ENCODE measurements around the gene CHCHD6.

The CHCHD6 gene

DNA sequence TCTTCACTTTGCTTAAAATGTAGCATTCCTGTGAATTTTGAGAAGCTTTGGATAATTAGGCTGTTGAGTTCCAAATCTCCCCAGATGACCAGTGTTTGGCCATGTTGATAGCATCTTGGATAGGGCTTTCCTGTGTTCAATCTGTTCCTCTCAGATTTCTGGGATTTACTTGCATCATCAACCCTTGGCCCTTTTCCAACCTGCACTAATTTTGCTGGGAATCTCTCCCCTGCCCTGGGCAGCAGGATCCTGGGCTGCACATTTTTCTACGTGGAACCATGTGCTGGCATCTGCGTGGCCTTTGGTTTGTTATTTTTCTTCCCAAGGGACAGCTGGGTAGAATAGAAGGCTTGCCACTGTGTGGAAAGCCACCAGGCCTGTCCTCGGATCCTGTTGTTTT is 203.5 kb downstream of the CHCHD6 start:
- DNase-seq = no peak

DNA sequence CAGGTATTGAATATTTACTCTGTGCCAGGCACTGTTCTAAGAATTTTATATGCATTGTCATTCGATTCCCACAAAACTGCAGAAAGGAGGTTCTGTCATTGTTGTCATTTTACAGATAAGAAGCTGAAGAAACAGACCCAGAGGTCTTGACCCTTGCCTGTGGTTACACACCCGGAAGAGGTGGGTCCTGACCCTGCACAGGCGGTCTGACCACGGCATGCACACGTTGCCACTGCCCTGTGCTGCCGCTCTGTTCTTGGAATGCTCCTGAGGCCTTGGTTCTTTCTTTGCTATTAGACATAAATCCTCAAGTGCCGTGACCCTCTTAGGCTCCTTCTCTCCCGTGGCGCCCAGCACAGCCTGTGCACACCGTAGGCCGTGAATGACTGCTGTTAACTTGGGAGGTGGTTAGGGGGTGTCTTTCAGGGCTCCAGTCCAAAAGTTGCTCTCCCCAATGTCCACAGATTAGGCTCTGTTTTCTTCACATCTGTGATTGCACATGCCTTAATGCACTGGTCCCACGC is 204.8 kb downstream of the CHCHD6 start:
- no peak for DNase-seq

DNA sequence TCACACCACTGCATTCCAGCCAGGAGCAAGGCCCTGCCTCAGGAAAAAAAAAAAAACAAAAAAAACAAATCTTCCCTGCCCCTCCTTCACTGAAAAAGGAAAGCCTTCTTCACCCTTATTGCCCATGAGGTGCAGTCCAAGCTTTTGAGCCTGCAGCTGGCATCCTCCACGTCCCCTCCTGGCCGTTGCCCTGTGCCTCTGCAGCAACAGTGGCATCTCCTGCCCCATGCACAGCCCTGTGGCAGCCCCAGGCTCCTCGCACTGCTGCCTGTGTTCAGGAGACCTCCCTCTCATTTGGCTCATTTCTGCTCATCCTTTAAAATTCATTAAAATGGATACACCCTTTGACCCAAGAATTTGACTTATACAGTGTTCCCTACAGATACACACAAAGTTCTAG is 206.2 kb downstream of the CHCHD6 start:
- no peak for DNase-seq

DNA sequence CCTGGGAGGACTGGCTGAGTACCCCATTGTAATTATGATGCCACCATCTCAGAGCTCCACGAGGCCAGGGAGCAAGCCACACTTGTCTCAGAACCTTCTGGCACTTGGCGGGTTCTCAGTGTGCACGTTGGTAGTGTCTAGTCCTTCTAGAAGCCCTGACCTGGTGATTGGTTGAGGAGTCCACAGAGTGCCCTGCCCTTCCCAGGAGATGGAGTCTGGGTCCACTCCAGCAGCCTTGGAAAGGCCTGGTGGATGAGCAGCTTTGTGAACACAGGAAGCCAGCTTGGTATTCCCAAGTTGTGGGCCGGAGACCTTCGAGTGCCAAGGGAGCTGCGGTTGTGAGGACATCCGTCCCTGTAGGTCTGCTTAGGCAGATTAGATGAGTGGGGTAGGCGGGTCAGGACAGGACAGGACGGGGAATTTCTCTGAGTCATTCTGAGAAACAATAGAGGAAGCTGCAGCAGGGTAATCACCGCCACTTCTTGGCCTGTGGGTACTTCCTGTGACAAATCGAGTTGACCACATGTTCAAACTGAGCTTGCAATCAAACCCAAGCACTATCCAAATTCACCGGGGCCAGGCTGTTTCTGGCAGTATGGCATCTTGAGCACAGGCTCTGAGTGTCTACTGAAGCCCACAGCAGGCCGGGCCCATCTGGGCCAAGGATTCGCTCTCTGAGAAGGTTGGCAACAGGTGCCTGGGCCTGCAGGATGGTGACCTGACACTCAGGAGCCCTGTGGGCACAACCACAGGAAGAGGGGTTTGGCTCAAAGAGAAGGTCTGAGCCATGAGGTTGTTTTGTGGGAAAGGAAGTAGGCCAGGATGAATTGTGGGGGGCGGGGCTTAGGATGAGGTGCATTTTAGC is 207.4 kb downstream of the CHCHD6 start:
- DNase-seq = no peak

DNA sequence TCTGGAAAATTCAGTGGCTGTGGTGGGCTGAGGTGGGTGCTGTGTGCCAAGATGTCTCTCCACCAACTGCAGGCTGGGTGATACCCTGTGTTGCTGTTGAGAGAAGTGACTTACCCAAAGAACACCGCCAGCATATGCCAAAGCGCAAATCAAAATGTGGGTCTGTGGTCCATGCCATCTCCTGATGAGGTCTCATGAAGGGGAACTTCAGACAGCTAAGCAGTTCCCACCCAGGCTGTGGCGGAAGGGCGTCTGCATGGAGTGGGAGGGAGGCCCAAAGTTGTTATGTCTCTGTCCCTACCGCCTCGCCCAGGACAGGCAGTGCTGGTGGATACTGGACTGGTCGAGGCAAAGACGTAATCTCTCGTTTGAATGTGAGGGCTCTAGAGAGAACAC is 208.0 kb downstream of the CHCHD6 start:
- DNase-seq = no peak

DNA sequence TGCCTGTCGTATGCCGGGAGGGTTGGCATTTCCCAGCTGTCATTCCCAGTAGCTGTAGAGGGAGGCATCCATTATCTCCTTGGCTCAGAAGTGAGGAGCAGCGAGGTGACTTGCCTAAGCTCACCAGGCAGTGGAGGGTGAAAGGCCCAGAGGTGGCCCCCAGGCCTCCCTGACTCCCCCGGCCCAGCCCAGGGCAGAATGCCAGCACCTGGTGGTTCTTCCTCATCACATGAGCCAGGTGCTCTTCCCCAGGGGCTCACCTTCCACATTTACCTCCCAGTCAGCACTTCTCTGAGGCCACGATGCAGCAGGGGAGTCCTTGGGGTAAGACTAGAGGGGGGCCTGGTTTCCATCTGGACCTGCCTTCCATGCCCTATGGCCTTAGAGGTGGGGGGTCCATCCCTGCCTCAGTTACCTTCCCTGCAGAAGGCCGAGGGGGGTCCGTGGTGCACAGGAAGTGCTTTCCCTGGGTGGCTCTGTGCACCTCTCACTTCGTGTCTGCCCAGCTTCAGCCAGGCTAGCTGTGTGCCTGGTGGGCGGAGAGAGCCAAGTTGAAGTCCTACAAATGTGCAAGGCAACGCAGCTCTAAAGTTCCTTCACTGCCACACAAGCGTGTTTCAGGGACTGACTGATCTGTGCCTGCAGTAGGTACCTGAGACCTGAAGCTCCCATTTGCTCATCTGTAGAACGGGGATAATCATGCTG is 208.6 kb downstream of the CHCHD6 start:
- no peak for DNase-seq

DNA sequence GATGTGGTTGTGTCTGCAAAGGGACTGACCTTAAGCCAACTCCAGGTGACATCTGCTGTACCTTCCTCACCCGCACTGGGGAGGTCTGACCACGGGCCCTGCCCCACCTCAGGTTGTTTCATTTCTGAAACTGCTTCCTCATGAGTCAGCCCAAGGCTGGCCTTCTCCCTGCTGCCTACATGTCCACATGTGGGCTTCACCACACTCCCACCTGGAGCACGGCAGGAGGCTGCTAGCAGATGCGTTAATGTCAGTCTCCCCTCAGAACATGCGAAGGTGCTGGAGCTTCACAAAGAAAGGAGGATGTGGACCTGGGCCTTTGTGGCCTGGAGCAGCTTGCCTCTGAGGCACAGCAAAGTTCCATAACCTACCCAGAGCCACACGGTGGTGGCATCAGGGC is 209.5 kb downstream of the CHCHD6 start:
- no peak for DNase-seq

DNA sequence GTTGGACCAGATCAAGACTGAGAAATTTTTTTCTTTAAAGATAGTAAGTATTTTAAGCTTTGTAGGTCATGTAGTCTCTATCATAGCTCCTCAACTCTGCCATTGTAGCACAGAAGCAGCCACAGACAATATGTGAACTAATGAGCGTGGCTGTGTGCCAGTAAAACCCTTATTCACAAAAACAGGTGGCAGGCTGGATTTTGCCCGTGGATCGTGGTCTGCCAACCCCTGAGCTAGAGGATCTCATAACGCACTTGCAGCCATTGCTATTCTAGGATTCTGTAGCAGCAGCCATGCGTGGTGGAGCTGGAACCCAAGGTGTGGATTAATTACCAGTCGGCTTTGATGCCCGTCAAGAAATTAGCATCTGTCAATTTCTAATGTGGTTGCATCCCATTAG is 210.2 kb downstream of the CHCHD6 start:
- peak; percentile 49 for DNase-seq

DNA sequence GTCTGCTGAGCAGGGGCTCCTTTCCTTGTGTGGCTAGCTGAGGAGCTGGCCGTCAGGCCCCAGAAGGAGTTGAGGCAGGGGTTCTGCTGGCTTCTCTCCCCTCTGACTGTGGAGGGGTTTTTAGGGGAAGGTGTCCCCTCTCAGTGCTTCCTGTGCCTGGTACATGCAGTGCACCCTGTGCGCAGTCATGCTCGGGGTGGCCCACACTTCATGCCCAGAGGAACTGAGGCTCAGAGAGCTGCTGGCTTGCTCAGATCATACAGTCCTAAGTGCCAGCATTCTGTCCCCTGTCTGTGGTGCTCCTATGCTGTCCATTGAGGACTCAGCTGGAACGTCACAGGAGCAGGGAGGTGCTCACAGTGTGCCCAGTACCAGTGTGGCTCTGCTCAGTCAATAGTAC is 211.0 kb downstream of the CHCHD6 start:
- DNase-seq = no peak

DNA sequence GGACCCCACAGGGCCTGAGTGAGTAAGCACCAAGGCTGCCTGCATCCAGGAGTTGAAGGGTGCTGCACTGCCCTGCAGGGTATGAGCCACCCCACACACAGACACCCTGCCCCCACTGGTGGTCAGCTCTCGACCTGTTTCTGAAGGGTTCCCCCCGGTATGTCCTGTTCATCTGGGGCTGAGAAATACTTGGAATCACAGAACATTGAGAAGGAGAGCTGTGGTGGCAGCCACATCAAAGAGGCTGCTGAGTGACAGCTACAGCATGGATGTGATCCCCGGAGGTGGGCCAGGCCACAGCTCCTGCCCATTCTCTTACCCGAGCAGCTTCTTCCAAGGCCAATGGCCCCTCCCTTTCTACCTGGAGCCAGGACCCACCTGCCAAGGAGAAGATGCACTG is 212.5 kb downstream of the CHCHD6 start:
- no peak for DNase-seq

DNA sequence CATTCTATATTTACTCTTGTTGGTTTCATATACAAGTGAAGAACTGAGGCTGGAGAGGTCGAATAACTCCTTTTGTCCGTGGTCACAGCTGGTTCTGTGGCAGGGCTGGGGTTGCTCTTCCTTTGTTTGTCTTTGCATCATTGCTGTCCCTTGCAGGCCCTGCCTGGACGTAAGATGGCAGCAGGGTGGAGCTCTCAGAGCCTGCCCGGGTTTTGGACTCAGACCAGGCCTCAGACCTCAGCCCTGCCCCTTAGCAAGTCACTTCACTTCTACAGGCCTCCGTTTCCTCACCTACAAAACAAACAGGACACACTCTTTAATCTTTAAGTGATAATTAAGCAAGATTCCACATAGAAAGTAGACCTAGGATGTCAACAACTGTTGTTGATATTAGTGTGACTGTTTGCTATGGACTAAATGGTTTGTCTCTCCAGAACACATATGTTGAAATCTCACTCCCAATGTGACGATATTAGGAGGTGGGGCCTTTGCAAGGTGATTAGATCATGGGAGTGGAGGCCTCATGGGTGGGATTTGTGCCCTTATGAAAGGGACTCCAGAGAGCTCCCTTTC is 213.3 kb downstream of the CHCHD6 start:
- DNase-seq = peak; percentile 17

DNA sequence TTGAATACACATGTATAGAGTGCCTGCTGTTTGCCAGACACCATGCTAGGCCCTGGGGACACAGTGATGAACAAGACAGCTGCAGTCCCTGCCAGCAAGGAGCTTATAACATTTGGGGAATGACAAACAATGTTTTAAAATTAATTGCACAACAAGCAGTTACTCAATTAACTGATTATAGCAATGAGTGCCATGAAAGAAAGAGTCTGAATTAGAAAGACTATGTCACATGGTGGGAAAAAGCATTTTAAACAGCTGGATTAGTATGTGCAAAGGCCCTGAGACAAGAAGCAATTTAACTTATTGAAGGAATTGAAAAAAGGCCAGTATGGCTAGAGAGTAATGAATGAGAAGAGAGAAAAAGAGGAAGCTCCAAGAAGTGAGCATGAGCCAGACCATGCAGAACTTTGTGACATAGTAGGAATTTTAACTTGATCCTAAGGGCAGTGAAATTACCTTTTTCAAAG is 214.3 kb downstream of the CHCHD6 start:
- no peak for DNase-seq

DNA sequence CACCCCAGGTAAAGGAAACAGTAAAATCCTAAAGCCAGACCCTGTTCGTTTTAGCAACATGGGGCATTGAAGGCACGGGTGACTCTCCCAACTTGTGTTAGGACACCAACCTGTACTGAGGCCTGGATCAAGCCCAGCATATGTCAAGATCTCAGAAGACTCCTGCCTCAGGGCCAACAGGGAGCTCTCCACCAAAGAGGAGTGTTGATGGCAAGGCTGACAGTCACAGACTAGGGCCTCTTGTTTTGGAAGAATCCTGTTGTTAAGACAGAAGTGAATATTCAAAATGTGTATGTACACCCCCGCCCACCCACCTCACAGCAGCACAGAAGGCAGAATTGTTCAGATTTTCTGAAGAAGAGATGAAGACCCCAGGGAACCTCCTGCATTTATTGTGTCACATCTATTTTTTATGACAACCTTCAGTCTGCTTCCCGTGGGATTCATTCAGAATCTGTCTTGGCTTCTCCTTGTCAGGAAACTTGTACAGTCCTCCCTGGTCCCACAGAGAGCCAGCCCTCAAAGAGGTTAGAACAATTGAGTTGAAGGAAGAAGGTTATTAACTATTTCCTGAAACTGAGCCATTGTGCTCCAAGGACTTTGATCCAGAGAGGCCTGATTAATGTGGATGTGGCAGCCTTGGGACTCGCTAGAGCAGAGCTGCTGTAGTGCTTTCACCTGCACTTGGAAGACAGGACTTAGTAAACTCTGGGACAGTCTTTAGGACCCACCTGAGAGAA is 217.2 kb downstream of the CHCHD6 start:
- DNase-seq = no peak

DNA sequence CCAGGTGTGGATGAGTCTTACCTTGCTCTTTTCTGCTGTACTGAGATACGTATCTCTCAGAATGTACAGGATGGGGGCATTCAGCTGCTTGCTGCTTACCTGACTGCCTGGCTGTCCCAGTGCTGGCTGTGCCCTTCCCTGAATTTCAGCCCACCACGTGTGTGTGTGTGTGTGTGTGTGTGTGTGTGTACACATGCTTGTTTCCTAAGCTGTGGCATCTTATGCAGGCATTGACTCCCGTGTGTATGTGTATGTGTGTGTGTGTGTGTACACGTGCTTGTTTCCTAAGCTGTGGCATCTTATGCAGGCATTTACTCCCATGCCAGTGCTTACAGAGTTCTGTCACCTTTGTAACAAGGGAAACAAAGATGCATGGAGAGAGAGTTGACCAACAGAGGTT is 218.4 kb downstream of the CHCHD6 start:
- DNase-seq = no peak

DNA sequence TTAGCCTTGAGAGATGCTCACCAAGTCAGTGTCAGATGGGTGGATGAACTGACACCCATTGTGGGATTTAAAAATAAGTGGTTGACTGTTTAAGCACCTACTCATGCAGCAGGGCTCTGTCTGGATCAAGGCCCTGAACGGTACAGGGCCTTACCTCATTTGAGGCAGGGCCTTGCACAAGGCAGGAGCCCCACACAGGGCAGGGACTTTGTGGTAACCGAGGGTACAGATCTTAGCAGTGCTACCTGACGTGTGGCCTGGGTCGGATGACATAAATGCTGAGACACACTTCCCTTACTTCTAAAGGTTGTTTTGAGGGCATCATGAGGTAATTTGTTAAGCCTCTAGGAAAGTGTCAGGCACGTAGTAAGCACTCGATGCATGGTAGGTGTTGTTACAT is 219.4 kb downstream of the CHCHD6 start:
- no peak for DNase-seq

DNA sequence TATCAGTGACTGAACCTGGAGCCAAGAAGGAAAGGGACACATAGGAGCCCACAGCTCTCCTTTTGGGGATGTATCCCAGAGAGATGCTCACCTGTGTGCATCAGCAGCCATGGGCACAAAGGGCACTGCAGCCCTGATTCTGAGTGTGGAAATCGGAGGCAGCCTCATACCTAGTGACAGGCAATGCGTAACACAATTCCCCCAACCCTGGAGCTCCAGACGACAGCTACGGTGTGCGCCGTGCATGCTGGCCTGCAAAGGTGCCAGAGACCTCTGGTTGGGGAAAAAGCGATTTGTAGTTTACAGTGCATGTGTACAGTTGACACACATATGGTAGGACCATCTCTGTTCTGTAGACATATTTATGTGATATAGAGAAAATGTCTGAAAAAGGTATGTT is 219.9 kb downstream of the CHCHD6 start:
- DNase-seq = no peak

DNA sequence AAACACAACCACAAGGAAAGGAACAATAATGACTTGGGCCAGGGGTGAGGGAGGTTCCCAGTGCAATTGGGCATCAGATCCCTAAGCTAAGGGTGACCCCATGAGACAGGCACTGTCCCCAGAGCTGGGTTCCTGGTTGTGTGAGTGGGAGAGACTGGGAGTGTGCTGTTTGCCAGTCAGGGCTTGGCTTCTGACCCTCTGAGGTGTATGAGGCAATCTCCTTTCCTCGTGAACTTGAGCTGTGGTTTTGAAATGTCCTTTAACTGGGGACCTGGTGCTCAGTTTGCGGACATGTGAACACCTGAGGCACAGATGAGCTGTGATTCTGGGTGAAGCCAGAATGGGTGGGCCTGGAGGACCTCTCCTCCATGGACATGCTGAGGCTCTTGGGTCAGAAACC is 220.4 kb downstream of the CHCHD6 start:
- no peak for DNase-seq

DNA sequence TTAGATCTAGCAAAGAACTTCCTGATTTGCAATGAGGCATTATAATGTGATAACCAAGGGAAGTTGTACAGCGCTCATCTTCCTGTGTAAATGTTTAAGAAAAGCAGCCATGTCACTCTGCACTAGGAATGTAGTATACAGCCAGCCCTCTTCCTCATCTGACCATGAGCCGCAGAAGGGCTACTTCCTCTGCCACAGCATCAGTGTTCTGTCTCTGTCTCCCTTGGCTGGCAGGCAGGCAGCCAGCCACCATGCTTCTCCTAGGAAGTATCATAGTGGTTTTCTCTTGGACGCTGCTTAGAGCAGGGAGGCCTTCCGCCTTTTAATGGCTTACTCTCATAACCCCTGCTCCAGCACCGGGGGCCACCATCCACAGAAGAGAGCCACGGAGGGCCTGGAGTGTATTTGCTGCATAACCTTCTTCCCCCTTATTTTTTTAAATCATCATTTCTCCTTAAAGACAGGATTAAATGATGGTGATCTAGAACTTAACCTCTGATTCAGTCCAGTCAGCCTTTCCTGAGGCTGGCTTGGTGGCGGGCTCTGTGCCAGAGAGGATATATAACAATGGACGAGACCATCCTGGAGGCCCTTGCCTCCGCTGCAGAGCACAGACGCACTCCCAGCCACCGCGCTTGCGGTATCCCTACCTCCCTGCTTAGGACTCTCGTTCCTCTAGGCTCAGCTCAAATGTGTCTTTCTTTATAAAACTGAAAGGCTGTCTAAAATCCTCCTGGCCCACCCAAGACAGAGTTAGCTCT is 221.6 kb downstream of the CHCHD6 start:
- DNase-seq = no peak

DNA sequence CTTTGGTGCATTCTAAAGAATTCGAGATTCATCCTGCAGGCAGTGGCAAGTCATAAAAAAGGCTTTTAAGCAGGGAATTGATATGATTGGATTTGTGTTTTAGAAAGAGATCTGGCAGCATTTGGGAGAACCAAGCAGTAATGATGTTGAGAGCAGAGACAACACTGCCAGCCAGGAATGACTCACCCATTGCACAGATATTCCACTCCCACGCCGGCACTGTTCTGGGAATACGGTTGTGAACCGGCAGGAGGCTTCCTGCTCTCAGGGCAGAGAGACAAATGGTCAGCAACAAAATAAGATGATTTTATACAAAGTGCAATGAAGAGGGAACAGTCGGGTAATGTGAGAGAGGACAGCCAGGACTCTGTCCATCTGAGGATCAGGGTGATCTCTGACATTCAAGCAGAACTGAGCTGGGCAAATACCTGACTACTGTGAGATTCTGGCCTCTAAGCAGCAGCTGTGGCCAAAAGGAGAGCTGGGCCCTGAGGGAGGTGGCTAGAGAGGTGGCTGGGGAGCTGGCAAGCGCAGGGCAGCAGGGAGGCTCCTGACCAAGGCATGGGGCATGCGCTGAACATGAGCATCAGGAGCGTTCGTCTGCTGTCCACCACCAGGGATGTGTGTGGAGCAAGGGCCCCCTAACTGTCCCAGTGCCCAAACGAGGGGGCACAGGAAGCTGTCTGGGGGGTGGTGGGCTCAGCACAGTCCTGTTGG is 222.8 kb downstream of the CHCHD6 start:
- no peak for DNase-seq

DNA sequence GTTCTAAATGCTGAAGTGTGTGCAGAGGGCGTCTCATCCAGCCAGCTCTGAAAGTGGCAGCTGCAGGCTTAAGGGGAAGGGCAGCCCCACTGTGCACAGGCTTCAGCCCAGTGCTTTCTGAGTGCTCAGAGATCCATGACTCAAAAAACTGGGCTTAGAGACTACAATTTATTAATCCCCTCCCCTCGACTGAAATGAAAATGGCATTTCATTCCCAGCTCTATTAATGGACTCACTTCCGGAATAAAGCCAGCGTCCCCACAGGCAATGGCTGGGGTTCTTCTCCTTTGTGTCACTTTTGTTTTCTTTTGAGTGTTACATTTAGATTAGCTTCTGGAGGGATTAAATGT is 223.3 kb downstream of the CHCHD6 start:
- no peak for DNase-seq

DNA sequence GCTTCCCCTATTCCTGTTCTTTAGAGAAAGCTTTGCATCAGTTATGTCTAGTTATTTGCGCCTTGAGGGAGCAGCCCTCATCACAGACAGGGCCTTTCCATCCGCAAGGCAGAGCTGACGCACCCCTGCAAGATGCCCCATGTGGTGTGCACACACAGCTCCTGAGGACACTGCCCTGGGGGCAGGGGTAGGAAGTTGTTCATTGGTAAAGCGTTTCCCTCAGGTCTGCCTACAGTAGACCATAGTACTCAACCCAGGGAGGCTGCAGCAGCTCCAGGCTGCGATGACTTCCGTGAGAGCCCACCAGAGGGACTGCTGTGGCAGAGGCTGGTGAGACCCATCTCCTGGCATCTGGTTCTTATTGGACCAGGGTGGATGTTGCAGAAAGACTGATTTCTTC is 223.8 kb downstream of the CHCHD6 start:
- DNase-seq = no peak
